Effector memory CD8-positive, alpha-beta T cell (primary cell): ENCODE data around the gene KCNE4.

Experiments used
- ATAC-seq: fragments of 150-1000 bp; cut with Tn5 transposase; replicated peaks from 2 replicates; pipeline ENCODE4 v1.10.0; 2021; ENCODE audit warnings: mild to moderate bottlenecking, moderate library complexity
- DNase-seq, 3 experiments: peaks; one replicate each; pipeline ENCODE4 v3.0.0; 2021
- H3K27ac Mint-ChIP-seq, 2 donors: one replicate each; pipeline ENCODE4 v1.8.0; 2022; ENCODE audit warnings: mild to moderate bottlenecking in 2 of 2, mixed read lengths in 2 of 2, moderate library complexity in 2 of 2
- H3K27me3 Mint-ChIP-seq, 2 donors: one replicate each; pipeline ENCODE4 v1.8.0; 2022; ENCODE audit warnings: mixed read lengths in 2 of 2
- H3K36me3 Mint-ChIP-seq: one replicate; pipeline ENCODE4 v1.8.0; 2022; ENCODE audit warnings: mild to moderate bottlenecking, moderate library complexity, mixed read lengths; ENCODE audit not compliant: insufficient read depth
- H3K4me1 Mint-ChIP-seq, 2 donors: one replicate each; pipeline ENCODE4 v1.8.0; 2022; ENCODE audit warnings: low read depth in 2 of 2, mixed read lengths in 2 of 2
- H3K4me3 Mint-ChIP-seq, 2 donors: one replicate each; pipeline ENCODE4 v1.8.0; 2022; ENCODE audit warnings: mild to moderate bottlenecking in 2 of 2, mixed read lengths in 2 of 2, moderate library complexity in 2 of 2
- H3K9me3 Mint-ChIP-seq, 2 donors: one replicate each; pipeline ENCODE4 v1.8.0; 2022; ENCODE audit warnings: mixed read lengths in 2 of 2

The KCNE4 gene

GRCh38 chr2:223056701-223057418, 4.9 kb downstream of the KCNE4 start:
- DNase-seq (no peak), ATAC-seq (no peak)
- H3K27me3 Mint-ChIP-seq, result peaks cover 7 to 33% of the 10 kb centered on the region in 2 donors
- no peaks in the 10 kb centered on the region for H3K36me3 Mint-ChIP-seq
- H3K9me3 Mint-ChIP-seq, result no peaks in the 10 kb centered on the region
- no peak overlapping the region for H3K27ac Mint-ChIP-seq
- no peaks in the 10 kb centered on the region for H3K4me1 Mint-ChIP-seq
- no peak overlapping the region for H3K4me3 Mint-ChIP-seq

GRCh38 chr2:223057569-223057968, 5.6 kb downstream of the KCNE4 start:
- Mint-ChIP-seq H3K27me3 (peaks cover 5 to 33% of the 10 kb centered on the region in 2 donors), H3K36me3 (no peaks in the 10 kb centered on the region), H3K4me3 (no peak overlapping the region), H3K4me1 (no peaks in the 10 kb centered on the region), H3K27ac (no peak overlapping the region), H3K9me3 (no peaks in the 10 kb centered on the region)
- DNase-seq (no peak), ATAC-seq (no peak)

DNA sequence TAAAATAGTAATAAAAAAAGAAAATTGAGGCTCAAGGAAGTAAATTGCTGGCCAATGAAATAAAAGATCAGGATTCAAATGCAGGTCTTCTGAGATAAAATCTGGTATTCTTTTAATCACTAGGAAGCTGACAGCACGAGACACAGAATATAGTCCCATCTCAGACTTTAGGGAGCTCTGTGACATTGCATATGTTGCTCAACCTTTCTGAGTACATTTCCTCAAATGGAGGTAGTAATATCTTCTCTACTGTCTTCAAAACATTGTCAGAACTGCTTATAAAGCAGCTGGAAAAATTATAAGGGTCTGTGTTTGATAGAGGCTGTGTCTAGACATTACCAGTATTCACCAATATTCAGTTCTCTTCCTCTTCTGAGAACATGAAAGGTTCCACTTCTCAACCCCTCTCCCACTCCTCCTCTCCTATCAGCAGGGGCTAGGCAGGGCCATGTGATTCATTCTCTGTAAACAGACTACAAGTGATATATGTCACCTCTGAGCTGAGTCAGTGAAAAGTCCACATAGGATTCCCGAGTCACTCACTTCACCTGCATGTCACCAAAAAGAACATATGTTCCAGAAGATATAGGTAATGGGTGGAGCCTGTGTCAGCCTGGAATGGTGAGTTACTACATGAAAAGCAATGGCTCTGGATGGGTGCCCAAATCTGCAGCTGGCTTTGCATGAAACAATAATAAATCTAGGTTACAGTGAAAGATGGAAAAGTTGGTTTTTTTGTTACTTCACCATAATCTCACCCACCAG, 7.1 kb downstream of the KCNE4 start:
- Mint-ChIP-seq H3K9me3 (no peaks in the 10 kb centered on the region), H3K27ac (no peak overlapping the region), H3K27me3 (peaks cover 5 to 19% of the 10 kb centered on the region in 2 donors), H3K4me3 (no peak overlapping the region), H3K36me3 (no peaks in the 10 kb centered on the region), H3K4me1 (no peaks in the 10 kb centered on the region)
- ATAC-seq, result no peak
- DNase-seq, result no peak

DNA sequence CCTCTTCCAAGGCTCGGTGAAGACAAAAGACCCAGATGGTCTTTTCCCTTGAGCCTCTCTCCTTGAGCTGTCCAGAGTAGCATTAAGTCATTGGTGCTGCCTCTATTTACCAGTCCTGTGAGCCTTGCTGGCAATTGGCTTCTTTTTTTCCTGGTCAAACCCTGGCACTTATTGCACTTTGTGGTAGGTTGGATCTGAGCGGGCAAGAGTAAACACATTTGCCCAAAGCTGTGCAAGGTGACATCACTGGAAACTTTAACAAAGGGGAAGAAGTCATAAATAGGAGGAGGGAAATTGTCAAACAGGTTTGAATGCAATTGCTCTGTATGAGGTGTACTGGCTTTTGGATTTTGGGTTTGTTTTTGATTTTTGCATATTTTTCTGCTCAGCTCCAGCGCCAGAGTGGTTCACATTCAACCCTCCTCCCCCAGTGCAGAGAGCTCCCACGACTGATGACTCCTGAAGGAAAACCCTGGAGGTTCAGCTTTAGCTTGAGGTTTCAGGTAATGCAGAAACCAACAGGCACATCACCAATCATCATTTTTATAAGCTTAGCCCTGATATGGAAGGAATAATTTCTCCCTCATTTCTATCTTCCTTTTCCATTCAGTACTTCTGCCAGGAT, 8.3 kb downstream of the KCNE4 start:
- no peak overlapping the region for H3K4me3 Mint-ChIP-seq
- H3K27me3 Mint-ChIP-seq, result peaks cover 5 to 17% of the 10 kb centered on the region in 2 donors
- H3K27ac Mint-ChIP-seq, result no peak overlapping the region
- H3K9me3 Mint-ChIP-seq, result no peaks in the 10 kb centered on the region
- H3K4me1 Mint-ChIP-seq, result no peaks in the 10 kb centered on the region
- no peaks in the 10 kb centered on the region for H3K36me3 Mint-ChIP-seq
- no peak for DNase-seq
- ATAC-seq, result no peak

GRCh38 chr2:223062396-223062795, 10.4 kb downstream of the KCNE4 start:
- H3K36me3 Mint-ChIP-seq, result no peaks in the 10 kb centered on the region
- no peak overlapping the region for H3K4me3 Mint-ChIP-seq
- H3K9me3 Mint-ChIP-seq, result no peaks in the 10 kb centered on the region
- H3K4me1 Mint-ChIP-seq, result no peaks in the 10 kb centered on the region
- ATAC-seq (no peak), DNase-seq (no peak)
- no peak overlapping the region for H3K27ac Mint-ChIP-seq
- peaks cover 0 to under 1% of the 10 kb centered on the region in 2 donors for H3K27me3 Mint-ChIP-seq

- H3K4me1 Mint-ChIP-seq, result no peaks in the 10 kb centered on the region
- H3K27me3 Mint-ChIP-seq, result no peaks in the 10 kb centered on the region
- ATAC-seq (no peak), DNase-seq (no peak)
- no peak overlapping the region for H3K4me3 Mint-ChIP-seq
- no peaks in the 10 kb centered on the region for H3K9me3 Mint-ChIP-seq
- H3K36me3 Mint-ChIP-seq, result no peaks in the 10 kb centered on the region
- no peak overlapping the region for H3K27ac Mint-ChIP-seq
These were observed 13.1 kb downstream of the KCNE4 start for GRCh38 chr2:223065107-223065506.

DNA sequence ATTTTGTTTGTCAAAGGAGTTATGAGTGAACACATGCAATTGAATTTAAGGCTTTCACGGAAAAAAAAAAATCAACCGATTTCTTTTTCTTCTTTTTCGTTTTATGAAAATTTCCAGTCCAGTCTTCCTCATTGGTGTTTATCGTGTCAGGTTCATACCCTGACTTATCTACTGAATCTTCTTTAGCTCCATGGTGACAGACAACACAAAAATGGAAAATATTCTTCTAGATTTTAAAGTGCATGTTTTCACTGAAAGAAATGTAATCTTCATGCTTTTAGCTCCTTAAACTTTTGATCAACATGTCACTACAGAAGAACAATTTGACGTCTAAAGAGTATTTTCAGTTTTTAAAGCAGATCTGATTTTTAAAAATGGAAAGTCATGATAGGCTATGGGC, 14.7 kb downstream of the KCNE4 start:
- no peak for ATAC-seq
- H3K4me3 Mint-ChIP-seq, result no peak overlapping the region
- H3K27me3 Mint-ChIP-seq, result no peaks in the 10 kb centered on the region

DNA sequence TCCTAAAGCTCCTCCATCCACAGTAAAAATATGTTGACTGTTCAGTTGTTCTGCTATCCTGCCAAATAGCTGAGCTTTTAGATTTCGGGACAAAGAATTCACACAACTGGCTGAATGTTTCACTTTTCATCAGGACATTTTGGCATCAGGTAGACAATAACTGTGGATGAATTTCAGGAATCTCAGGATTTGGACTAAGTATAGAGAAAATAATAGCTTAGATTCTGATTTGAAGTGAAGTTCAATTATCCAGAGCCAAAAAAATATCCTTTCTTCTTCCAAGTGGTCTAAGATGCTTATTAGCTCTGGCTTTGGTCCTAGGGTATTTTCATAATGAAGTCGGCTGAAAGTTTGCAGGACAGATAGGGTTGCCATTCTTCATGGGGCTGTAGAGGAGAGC, 16.1 kb downstream of the KCNE4 start:
- ATAC-seq (no peak), DNase-seq (no peak)
- Mint-ChIP-seq H3K27ac (no peak overlapping the region), H3K27me3 (no peaks in the 10 kb centered on the region), H3K36me3 (no peaks in the 10 kb centered on the region), H3K4me3 (no peak overlapping the region), H3K9me3 (no peaks in the 10 kb centered on the region), H3K4me1 (no peaks in the 10 kb centered on the region)

More for the DNA sequence above, 14.7 kb downstream of the KCNE4 start:
- DNase-seq, result no peak
- no peak overlapping the region for H3K27ac Mint-ChIP-seq
- no peaks in the 10 kb centered on the region for H3K4me1 Mint-ChIP-seq
- H3K9me3 Mint-ChIP-seq, result no peaks in the 10 kb centered on the region
- no peaks in the 10 kb centered on the region for H3K36me3 Mint-ChIP-seq

DNA sequence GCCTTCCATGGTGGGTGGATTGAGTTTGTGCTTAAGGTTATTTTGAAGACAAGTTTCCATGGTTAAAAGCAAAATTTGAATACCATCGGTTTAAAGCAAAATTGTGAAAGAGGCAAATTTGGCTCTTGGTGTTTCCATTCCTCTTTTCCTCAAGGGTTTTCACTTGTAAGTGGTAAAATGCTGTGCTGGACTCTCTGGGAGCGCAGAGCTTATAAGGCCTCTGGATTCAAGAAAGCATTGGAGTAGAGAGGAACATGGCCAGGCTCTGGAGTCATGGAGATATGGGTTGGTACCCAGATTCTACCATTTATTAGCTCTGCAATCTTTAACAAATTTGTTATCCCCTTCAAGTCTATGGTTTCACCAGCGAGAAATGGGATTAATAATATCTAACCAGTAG, 17.5 kb downstream of the KCNE4 start:
- DNase-seq (no peak), ATAC-seq (no peak)
- Mint-ChIP-seq H3K36me3 (no peaks in the 10 kb centered on the region), H3K4me1 (no peaks in the 10 kb centered on the region), H3K4me3 (no peak overlapping the region), H3K27ac (no peak overlapping the region), H3K27me3 (no peaks in the 10 kb centered on the region), H3K9me3 (no peaks in the 10 kb centered on the region)

- H3K4me1 Mint-ChIP-seq, result no peaks in the 10 kb centered on the region
These were observed 18.0 kb downstream of the KCNE4 start for GRCh38 chr2:223069988-223070387.

DNA sequence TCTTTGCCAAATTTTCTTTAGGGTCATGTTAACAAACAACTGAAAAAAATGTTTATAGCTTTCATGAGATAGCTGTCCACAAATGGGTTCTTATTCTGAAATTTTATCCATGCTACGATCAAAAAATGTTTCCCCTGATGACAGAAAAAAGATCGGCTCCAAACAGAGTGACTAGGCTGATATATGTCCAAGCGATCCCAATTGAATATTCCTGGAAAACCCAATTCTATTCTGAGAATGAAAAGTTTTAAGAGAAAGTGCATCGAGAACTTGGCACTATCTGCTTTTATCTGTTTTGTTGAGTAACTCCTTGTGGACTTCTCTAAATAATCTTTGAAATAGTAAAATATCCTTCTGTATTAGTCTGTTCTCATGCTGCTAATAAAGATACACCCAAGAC, 19.1 kb downstream of the KCNE4 start:
- Mint-ChIP-seq H3K27ac (no peak overlapping the region), H3K9me3 (peaks cover 0 to 2% of the 10 kb centered on the region in 2 donors)
- DNase-seq, result no peak

More at GRCh38 chr2:223069988-223070387, 18.0 kb downstream of the KCNE4 start:
- Mint-ChIP-seq H3K36me3 (no peaks in the 10 kb centered on the region), H3K27me3 (no peaks in the 10 kb centered on the region), H3K4me3 (no peak overlapping the region), H3K27ac (no peak overlapping the region), H3K9me3 (no peaks in the 10 kb centered on the region)
- no peak for ATAC-seq
- no peak for DNase-seq

DNA sequence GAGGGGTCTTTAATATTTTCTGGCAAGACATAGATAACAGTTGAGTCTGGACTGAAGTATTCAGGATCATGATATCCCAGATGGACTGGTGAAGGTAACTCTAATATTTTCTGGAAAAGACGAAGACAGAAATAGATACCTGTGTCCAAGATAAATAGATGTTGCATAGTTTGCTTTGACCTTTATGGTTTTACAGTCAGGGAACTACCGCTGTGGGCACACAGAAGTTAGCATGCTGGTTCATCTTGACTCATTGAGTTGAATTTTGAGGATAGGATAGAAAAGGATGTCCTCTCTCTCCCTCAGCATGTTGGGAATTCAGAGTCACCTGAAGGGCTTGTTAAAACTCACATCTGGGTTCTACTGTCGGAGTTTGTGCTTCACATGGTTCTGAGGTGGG, 20.8 kb downstream of the KCNE4 start:
- Mint-ChIP-seq H3K9me3 (peaks cover 0 to 2% of the 10 kb centered on the region in 2 donors), H3K27me3 (no peaks in the 10 kb centered on the region), H3K4me3 (no peak overlapping the region), H3K4me1 (no peaks in the 10 kb centered on the region), H3K27ac (no peak overlapping the region), H3K36me3 (no peaks in the 10 kb centered on the region)
- DNase-seq (no peak), ATAC-seq (no peak)

More for the DNA sequence above, 19.1 kb downstream of the KCNE4 start:
- Mint-ChIP-seq H3K27me3 (no peaks in the 10 kb centered on the region), H3K36me3 (no peaks in the 10 kb centered on the region), H3K4me3 (no peak overlapping the region), H3K4me1 (no peaks in the 10 kb centered on the region)
- ATAC-seq, result no peak

- ATAC-seq (no peak), DNase-seq (no peak)
- Mint-ChIP-seq H3K27ac (no peak overlapping the region), H3K4me3 (no peak overlapping the region), H3K9me3 (peaks cover 0 to 2% of the 10 kb centered on the region in 2 donors), H3K36me3 (no peaks in the 10 kb centered on the region), H3K27me3 (no peaks in the 10 kb centered on the region), H3K4me1 (no peaks in the 10 kb centered on the region)
These were observed 23.6 kb downstream of the KCNE4 start for GRCh38 chr2:223075301-223076270.
